ENCODE results near the gene ELFN1.

GRCh38 chr7:1755783-1756625, 85.9 kb downstream of the ELFN1 start:
- TF ChIP-seq CTCF (IDR thresholded peaks at IDR 0.05 in 4 of 5, conservative IDR thresholded peaks at IDR 0.05 in 1 of 5) = no peak
- TF ChIP-seq POLR2A (IDR thresholded peaks at IDR 0.05) = no peak

Measured in gastrocnemius medialis (tissue), 4 donors.